Measurements from ENCODE around the gene LSS. TPM values are rescaled to one million over a fixed set of nuclear protein-coding genes. Genes with fewer than 3 reads are reported as not detected.
"Not testable (repeated sequence)": the region's sequence is repeated elsewhere in the genome, so short reads cannot be mapped to it uniquely, and the experiment has no call there.

LSS gene
- total RNA-seq, 1 donor from 2014 or later = 83.2 TPM

DNA sequence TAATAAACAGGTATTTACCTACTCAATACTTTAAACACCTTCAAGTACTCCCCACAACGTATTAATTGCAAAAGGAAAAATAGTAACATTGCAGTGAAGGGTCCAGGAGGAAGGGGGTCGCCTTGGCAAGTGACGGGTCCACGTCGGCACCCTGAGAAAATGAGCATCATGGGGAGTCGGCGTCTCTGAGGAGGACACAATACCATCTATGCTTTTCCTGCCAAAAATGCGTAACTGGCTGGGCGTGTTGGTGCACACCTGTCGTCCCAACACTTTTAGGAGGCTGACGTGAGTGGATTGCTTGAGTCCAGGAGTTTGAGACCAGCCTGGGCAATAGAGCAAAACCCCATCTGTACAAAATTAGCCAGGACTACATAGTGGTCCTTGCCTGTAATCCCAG is 80.5 kb downstream of the LSS start:
- TF ChIP-seq CTCF (IDR thresholded peaks at IDR 0.05; ENCODE audit: insufficient read depth, low read depth, low read length) (no peak), EZH2 (IDR thresholded peaks at IDR 0.05; ENCODE audit: insufficient read depth, low read length) (no peak)
- no peak overlapping the region for H3K4me3 ChIP-seq (ENCODE audit: insufficient read depth, low read depth, low read length)
- H3K9ac ChIP-seq (ENCODE audit: low read length) = no peak overlapping the region
- no peak overlapping the region for H3K27ac Mint-ChIP-seq (ENCODE audit: unreplicated experiment)
- no peaks in the 10 kb centered on the region for H3K36me3 ChIP-seq (ENCODE audit: insufficient read depth, low read length)
- no peaks in the 10 kb centered on the region for H3K27me3 ChIP-seq (ENCODE audit: insufficient read depth, low read length)
- peaks cover 6% of the 10 kb centered on the region for H3K4me1 Mint-ChIP-seq (ENCODE audit: low read depth, unreplicated experiment)
- H3K9me3 Mint-ChIP-seq (ENCODE audit: unreplicated experiment) = no peaks in the 10 kb centered on the region
- H4K20me1 ChIP-seq (ENCODE audit: insufficient read depth, low read length) = no peaks in the 10 kb centered on the region
- H3K4me3 Mint-ChIP-seq (ENCODE audit: unreplicated experiment) = no peak overlapping the region
- peaks cover 5% of the 10 kb centered on the region for H3K4me1 ChIP-seq (ENCODE audit: insufficient read depth, low read length)
- H3K9me3 ChIP-seq (ENCODE audit: insufficient read depth, low read depth, low read length) = no peaks in the 10 kb centered on the region
- H2AFZ ChIP-seq (ENCODE audit: low read depth, low read length) = no peak overlapping the region
- H3K79me2 ChIP-seq (ENCODE audit: insufficient read depth, low read length) = no peaks in the 10 kb centered on the region
- DNase-seq (ENCODE audit: low read depth) (no peak), FAIRE-seq (no peak)
- no peaks in the 10 kb centered on the region for H3K27me3 Mint-ChIP-seq (ENCODE audit: low read depth, unreplicated experiment)
- no peaks in the 10 kb centered on the region for H3K36me3 Mint-ChIP-seq (ENCODE audit: low read depth, unreplicated experiment)
- no peak overlapping the region for H3K4me2 ChIP-seq (ENCODE audit: low read length)
- no peak overlapping the region for H3K27ac ChIP-seq (ENCODE audit: low read depth, low read length)

DNA sequence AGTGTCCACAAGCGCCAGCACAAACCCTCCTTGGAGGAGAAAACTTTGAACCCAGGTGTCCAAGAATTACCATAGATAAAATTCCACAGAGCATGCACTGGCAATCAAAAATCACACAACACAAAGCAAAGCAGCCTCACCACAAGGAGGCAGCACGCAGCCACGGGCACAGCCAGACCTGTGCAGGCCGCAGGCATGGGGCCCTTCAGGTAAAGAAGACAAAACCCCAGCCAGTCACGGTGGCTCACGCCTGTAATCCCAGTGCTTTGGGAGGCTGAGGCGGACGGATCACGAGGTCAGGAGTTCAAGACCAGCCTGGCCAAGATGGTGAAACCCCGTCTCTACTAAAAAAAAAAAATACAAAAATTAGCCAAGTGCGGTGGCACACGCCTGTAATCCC is 81.1 kb downstream of the LSS start:
- not testable (repeated sequence) for DNase-seq (ENCODE audit: low read depth); H3K4me3 ChIP-seq (ENCODE audit: insufficient read depth, low read depth, low read length); H3K27me3 Mint-ChIP-seq (ENCODE audit: low read depth, unreplicated experiment); H3K36me3 Mint-ChIP-seq (ENCODE audit: low read depth, unreplicated experiment); H2AFZ ChIP-seq (ENCODE audit: low read depth, low read length); FAIRE-seq; H3K27me3 ChIP-seq (ENCODE audit: insufficient read depth, low read length); H3K9me3 ChIP-seq (ENCODE audit: insufficient read depth, low read depth, low read length); H3K27ac ChIP-seq (ENCODE audit: low read depth, low read length); H3K4me2 ChIP-seq (ENCODE audit: low read length); H3K27ac Mint-ChIP-seq (ENCODE audit: unreplicated experiment); H3K36me3 ChIP-seq (ENCODE audit: insufficient read depth, low read length); H4K20me1 ChIP-seq (ENCODE audit: insufficient read depth, low read length); H3K4me1 Mint-ChIP-seq (ENCODE audit: low read depth, unreplicated experiment); H3K9me3 Mint-ChIP-seq (ENCODE audit: unreplicated experiment); H3K4me1 ChIP-seq (ENCODE audit: insufficient read depth, low read length); H3K79me2 ChIP-seq (ENCODE audit: insufficient read depth, low read length); H3K9ac ChIP-seq (ENCODE audit: low read length); H3K4me3 Mint-ChIP-seq (ENCODE audit: unreplicated experiment)
- TF ChIP-seq CTCF (IDR thresholded peaks at IDR 0.05; ENCODE audit: insufficient read depth, low read depth, low read length) = peak; percentile 38

DNA sequence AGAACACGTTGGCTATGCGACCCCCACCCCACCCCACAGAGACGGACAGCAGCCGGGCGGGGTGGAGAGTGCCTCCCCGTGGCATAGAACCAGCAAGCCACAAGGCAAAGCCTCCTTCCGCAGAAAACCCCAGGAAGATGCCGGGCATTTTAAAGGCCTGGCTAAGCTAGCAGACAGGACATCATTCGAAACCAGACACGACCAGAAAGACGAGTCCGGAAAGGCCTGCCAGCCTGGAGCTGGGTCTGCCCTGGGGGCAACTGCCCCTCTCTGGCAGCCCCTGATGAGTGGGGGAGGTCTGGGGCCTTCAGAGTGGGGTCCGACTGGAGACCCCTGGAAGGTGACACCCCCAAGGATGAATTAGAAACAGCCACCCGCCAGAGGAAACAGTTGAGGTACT is 81.7 kb downstream of the LSS start:
- no peaks in the 10 kb centered on the region for H4K20me1 ChIP-seq (ENCODE audit: insufficient read depth, low read length)
- TF ChIP-seq CTCF (IDR thresholded peaks at IDR 0.05; ENCODE audit: insufficient read depth, low read depth, low read length) = no peak
- no peak for TF ChIP-seq EZH2 (IDR thresholded peaks at IDR 0.05; ENCODE audit: insufficient read depth, low read length)
- H3K27me3 ChIP-seq (ENCODE audit: insufficient read depth, low read length) = no peaks in the 10 kb centered on the region
- FAIRE-seq (no peak), DNase-seq (ENCODE audit: low read depth) (no peak)
- no peaks in the 10 kb centered on the region for H3K27me3 Mint-ChIP-seq (ENCODE audit: low read depth, unreplicated experiment)
- no peak overlapping the region for H2AFZ ChIP-seq (ENCODE audit: low read depth, low read length)
- no peak overlapping the region for H3K27ac ChIP-seq (ENCODE audit: low read depth, low read length)
- H3K9ac ChIP-seq (ENCODE audit: low read length) = no peak overlapping the region
- peaks cover 5% of the 10 kb centered on the region for H3K4me1 ChIP-seq (ENCODE audit: insufficient read depth, low read length)
- no peaks in the 10 kb centered on the region for H3K36me3 Mint-ChIP-seq (ENCODE audit: low read depth, unreplicated experiment)
- peaks cover 4% of the 10 kb centered on the region for H3K4me1 Mint-ChIP-seq (ENCODE audit: low read depth, unreplicated experiment)
- no peak overlapping the region for H3K4me3 ChIP-seq (ENCODE audit: insufficient read depth, low read depth, low read length)
- peaks cover 3% of the 10 kb centered on the region for H3K9me3 ChIP-seq (ENCODE audit: insufficient read depth, low read depth, low read length)
- no peak overlapping the region for H3K4me2 ChIP-seq (ENCODE audit: low read length)
- H3K4me3 Mint-ChIP-seq (ENCODE audit: unreplicated experiment) = no peak overlapping the region
- no peaks in the 10 kb centered on the region for H3K36me3 ChIP-seq (ENCODE audit: insufficient read depth, low read length)
- H3K27ac Mint-ChIP-seq (ENCODE audit: unreplicated experiment) = no peak overlapping the region
- no peaks in the 10 kb centered on the region for H3K9me3 Mint-ChIP-seq (ENCODE audit: unreplicated experiment)
- no peaks in the 10 kb centered on the region for H3K79me2 ChIP-seq (ENCODE audit: insufficient read depth, low read length)

All from astrocyte (in vitro differentiated cells and primary cell).